GM20000 (cell line): ENCODE results near the gene AUH.

Source experiments
- DNase-seq: peaks from one replicate; pipeline ENCODE4 v3.0.0; 2012; ENCODE audit warnings: low spot score
- CTCF ChIP-seq: IDR thresholded peaks from 2 replicates; pipeline ENCODE4 v1.5.1; 2012; ENCODE audit warnings: mild to moderate bottlenecking, control low read depth; ENCODE audit errors: extremely low read depth, missing control alignments

Gene AUH

GRCh38 chr9:91334053-91334452, 27.7 kb downstream of the AUH start:
- DNase-seq: no peak
- no peak for TF ChIP-seq CTCF

GRCh38 chr9:91333551-91333950, 28.2 kb downstream of the AUH start:
- TF ChIP-seq CTCF: no peak
- DNase-seq: no peak

- TF ChIP-seq CTCF: no peak
- DNase-seq: no peak
Observed at GRCh38 chr9:91332546-91333231, 29.0 kb downstream of the AUH start.

GRCh38 chr9:91331849-91332248, 29.9 kb downstream of the AUH start:
- TF ChIP-seq CTCF: no peak

GRCh38 chr9:91328186-91328585, 33.5 kb downstream of the AUH start:
- no peak for TF ChIP-seq CTCF

More at GRCh38 chr9:91331849-91332248, 29.9 kb downstream of the AUH start:
- DNase-seq: no peak

GRCh38 chr9:91321691-91322090, 40.0 kb downstream of the AUH start:
- DNase-seq: no peak
- TF ChIP-seq CTCF: no peak

More at GRCh38 chr9:91328186-91328585, 33.5 kb downstream of the AUH start:
- DNase-seq: no peak

- no peak for DNase-seq
- no peak for TF ChIP-seq CTCF
Observed at GRCh38 chr9:91320299-91320698, 41.4 kb downstream of the AUH start.
